ENCODE measurements around the gene FCER1G. TPM values are rescaled to one million over a fixed set of nuclear protein-coding genes. Genes with fewer than 3 reads are reported as not detected.

The FCER1G gene
- total RNA-seq, 2 donors from 2014 or later: 16.8 to 77.8 TPM

GRCh38 chr1:161266836-161267235 is 51.7 kb downstream of the FCER1G start:
- H3K4me3 ChIP-seq: no peak overlapping the region
- no peaks in the 10 kb centered on the region for H3K4me1 ChIP-seq
- H3K9me3 ChIP-seq: no peaks in the 10 kb centered on the region
- no peaks in the 10 kb centered on the region for H3K36me3 ChIP-seq
- no peak overlapping the region for H3K27ac ChIP-seq
- DNase-seq (ENCODE audit: low spot score): no peak
- TF ChIP-seq, protein P1, sequence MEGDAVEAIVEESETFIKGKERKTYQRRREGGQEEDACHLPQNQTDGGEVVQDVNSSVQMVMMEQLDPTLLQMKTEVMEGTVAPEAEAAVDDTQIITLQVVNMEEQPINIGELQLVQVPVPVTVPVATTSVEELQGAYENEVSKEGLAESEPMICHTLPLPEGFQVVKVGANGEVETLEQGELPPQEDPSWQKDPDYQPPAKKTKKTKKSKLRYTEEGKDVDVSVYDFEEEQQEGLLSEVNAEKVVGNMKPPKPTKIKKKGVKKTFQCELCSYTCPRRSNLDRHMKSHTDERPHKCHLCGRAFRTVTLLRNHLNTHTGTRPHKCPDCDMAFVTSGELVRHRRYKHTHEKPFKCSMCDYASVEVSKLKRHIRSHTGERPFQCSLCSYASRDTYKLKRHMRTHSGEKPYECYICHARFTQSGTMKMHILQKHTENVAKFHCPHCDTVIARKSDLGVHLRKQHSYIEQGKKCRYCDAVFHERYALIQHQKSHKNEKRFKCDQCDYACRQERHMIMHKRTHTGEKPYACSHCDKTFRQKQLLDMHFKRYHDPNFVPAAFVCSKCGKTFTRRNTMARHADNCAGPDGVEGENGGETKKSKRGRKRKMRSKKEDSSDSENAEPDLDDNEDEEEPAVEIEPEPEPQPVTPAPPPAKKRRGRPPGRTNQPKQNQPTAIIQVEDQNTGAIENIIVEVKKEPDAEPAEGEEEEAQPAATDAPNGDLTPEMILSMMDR (IDR thresholded peaks at IDR 0.05): no peak
- H3K27me3 ChIP-seq: no peaks in the 10 kb centered on the region

- Histone ChIP-seq H3K27ac (no peak overlapping the region), H3K36me3 (no peaks in the 10 kb centered on the region), H3K27me3 (no peaks in the 10 kb centered on the region), H3K9me3 (no peaks in the 10 kb centered on the region), H3K4me1 (no peaks in the 10 kb centered on the region), H3K4me3 (no peak overlapping the region)
- TF ChIP-seq, protein P1 (IDR thresholded peaks at IDR 0.05): no peak
- no peak for DNase-seq (ENCODE audit: low spot score)
These were observed 52.2 kb downstream of the FCER1G start for GRCh38 chr1:161267321-161267720.

Small RNA genes lying within 50 kb of the gene (microRNA-seq; reads per million reads assigned to microRNA genes)
- gene MIR5187 (ENCODE audit: borderline number of aligned reads in 2 of 2, borderline replicate concordance in 1 of 2): 2.1 to 4.9 reads per million in 2 donors

Other genes starting within 250 kb of the FCER1G start
- 10 to 100 TPM; 11.2 to 26.2 TPM for gene F11R, start 194.1 kb upstream of the FCER1G start, total RNA-seq
- gene TSTD1, start 176.3 kb upstream of the FCER1G start, total RNA-seq: 100 to 1,000 TPM in 1 of 2 donors, 10 to 100 TPM in 1; 95.0 to 118 TPM
- 10 to 100 TPM; 21.7 to 25.5 TPM for gene USF1, start 169.3 kb upstream of the FCER1G start, total RNA-seq
- 1 to 10 TPM; 1.4 to 4.6 TPM for gene ARHGAP30, start 145.4 kb upstream of the FCER1G start, total RNA-seq
- under 1 TPM in 1 of 2 donors, not detected in 1; 0.75 TPM for gene NECTIN4, start 125.7 kb upstream of the FCER1G start, total RNA-seq
- gene KLHDC9, start 116.9 kb upstream of the FCER1G start, total RNA-seq: 1 to 10 TPM; 2.9 to 7.8 TPM
- gene PFDN2, start 97.3 kb upstream of the FCER1G start, total RNA-seq: 10 to 100 TPM; 39.9 to 42.2 TPM
- gene NIT1, start 97.2 kb upstream of the FCER1G start, total RNA-seq: 10 to 100 TPM; 19.1 to 26.0 TPM
- gene DEDD, start 82.6 kb upstream of the FCER1G start, total RNA-seq: 10 to 100 TPM; 21.8 to 28.9 TPM
- gene UFC1, start 61.3 kb upstream of the FCER1G start, total RNA-seq: 10 to 100 TPM; 53.0 to 77.4 TPM
- 10 to 100 TPM; 13.5 to 14.4 TPM for gene USP21, start 55.8 kb upstream of the FCER1G start, total RNA-seq
- gene PPOX, start 48.9 kb upstream of the FCER1G start, total RNA-seq: 1 to 10 TPM; 8.3 to 9.6 TPM
- gene B4GALT3, start 37.8 kb upstream of the FCER1G start, total RNA-seq: 10 to 100 TPM; 24.3 to 32.7 TPM
- 10 to 100 TPM; 12.6 to 19.5 TPM for gene ADAMTS4, start 16.2 kb upstream of the FCER1G start, total RNA-seq
- gene NDUFS2, start 12.9 kb upstream of the FCER1G start, total RNA-seq: 100 to 1,000 TPM; 148 to 311 TPM
- not detected for gene APOA2, start 8.3 kb downstream of the FCER1G start, total RNA-seq
- gene TOMM40L, start 10.8 kb downstream of the FCER1G start, total RNA-seq: 10 to 100 TPM; 23.9 to 35.3 TPM
- gene NR1I3, start 22.9 kb downstream of the FCER1G start, total RNA-seq: not detected
- gene PCP4L1, start 43.5 kb downstream of the FCER1G start, total RNA-seq: under 1 TPM in 1 of 2 donors, not detected in 1; 0.59 TPM
- 1 to 10 TPM; 1.7 to 5.1 TPM for gene MPZ, start 94.7 kb downstream of the FCER1G start, total RNA-seq
- 100 to 1,000 TPM in 1 of 2 donors, 10 to 100 TPM in 1; 37.8 to 151 TPM for gene SDHC, start 99.1 kb downstream of the FCER1G start, total RNA-seq
- not detected for gene CFAP126, start 152.6 kb downstream of the FCER1G start, total RNA-seq

Data from right atrium auricular region (tissue), 2 donors.